HG03175 (cell line): ENCODE data around the gene LGMN.
"Not testable (repeated sequence)": the region's sequence is repeated elsewhere in the genome, so short reads cannot be mapped to it uniquely, and the experiment has no call there.

Experiments used
- ATAC-seq: cut with Tn5 transposase; IDR thresholded peaks from one replicate; pipeline ENCODE4 v1.9.1; 2021; ENCODE audit warnings: mild to moderate bottlenecking, moderate library complexity; ENCODE audit not compliant: unreplicated experiment

The LGMN gene

GRCh38 chr14:92702441-92702918 is 45.9 kb downstream of the LGMN start:
- ATAC-seq = no peak

GRCh38 chr14:92701826-92702225 is 46.6 kb downstream of the LGMN start:
- no peak for ATAC-seq

GRCh38 chr14:92698393-92698792 is 50.0 kb downstream of the LGMN start:
- ATAC-seq = no peak

- no peak for ATAC-seq
These were observed 52.1 kb downstream of the LGMN start for GRCh38 chr14:92696366-92696765.

GRCh38 chr14:92695562-92695961 is 52.9 kb downstream of the LGMN start:
- no peak for ATAC-seq

GRCh38 chr14:92694807-92695206 is 53.6 kb downstream of the LGMN start:
- ATAC-seq = no peak

- ATAC-seq = no peak
These were observed 54.2 kb downstream of the LGMN start for GRCh38 chr14:92693998-92694795.

- ATAC-seq = no peak
These were observed 55.6 kb downstream of the LGMN start for GRCh38 chr14:92692822-92693226.

GRCh38 chr14:92690171-92691011 is 58.0 kb downstream of the LGMN start:
- no peak for ATAC-seq

GRCh38 chr14:92688434-92689375 is 59.7 kb downstream of the LGMN start:
- no peak for ATAC-seq

- no peak for ATAC-seq
These were observed 60.6 kb downstream of the LGMN start for GRCh38 chr14:92687681-92688433.

GRCh38 chr14:92686900-92687427 is 61.5 kb downstream of the LGMN start:
- peak; percentile 72 for ATAC-seq

GRCh38 chr14:92686411-92686899 is 62.0 kb downstream of the LGMN start:
- ATAC-seq = no peak

- no peak for ATAC-seq
These were observed 62.6 kb downstream of the LGMN start for GRCh38 chr14:92685784-92686355.

- no peak for ATAC-seq
These were observed 63.4 kb downstream of the LGMN start for GRCh38 chr14:92684801-92685560.

GRCh38 chr14:92683041-92683440 is 65.4 kb downstream of the LGMN start:
- ATAC-seq = no peak

- ATAC-seq = no peak
These were observed 67.4 kb downstream of the LGMN start for GRCh38 chr14:92680781-92681650.

- ATAC-seq = not testable (repeated sequence)
These were observed 68.1 kb downstream of the LGMN start for GRCh38 chr14:92680330-92680729.
